SK-N-MC (cell line): Measurements from ENCODE around the gene PLOD1.

Experiments
- EZH2 ChIP-seq: fragments of 200-600 bp; sonication (generic); IDR thresholded peaks from one replicate; pipeline ENCODE4 v1.6.1; 2017; ENCODE audit warnings: antibody characterized with exemption
- POLR2AphosphoS5 ChIP-seq: IDR thresholded peaks from 2 replicates; pipeline ENCODE4 v1.6.1; 2012; ENCODE audit warnings: mild to moderate bottlenecking, low read depth, low read length, borderline replicate concordance

GRCh38 chr1:11997081-11997850, 62.7 kb downstream of the PLOD1 start:
- no peak for TF ChIP-seq EZH2
- no peak for TF ChIP-seq POLR2AphosphoS5
